Stomach (tissue), 4 donors: ENCODE data around the gene KIF5B.
"Not testable (repeated sequence)": the region's sequence is repeated elsewhere in the genome, so short reads cannot be mapped to it uniquely, and the experiment has no call there.

Experiments
- POLR2AphosphoS5 ChIP-seq, 3 donors: sonication (generic); formaldehyde crosslinking; IDR thresholded peaks; one replicate each; pipeline ENCODE4 v1.6.1; 2016; ENCODE audit warnings: antibody characterized with exemption in 3 of 3
- TF ChIP-seq, protein P1 (sequence below), 7 experiments: fragments of 450-650 bp in 4 of 7; fragments of 200-600 bp in 3 of 7; sonication (generic) in 3 of 7; IDR thresholded peaks; one replicate each; pipeline ENCODE4 v1.5.1; 2016 to 2019; ENCODE audit warnings: antibody characterized with exemption in 7 of 7, control low read depth in 2 of 7, mild to moderate bottlenecking in 1 of 7

DNA sequence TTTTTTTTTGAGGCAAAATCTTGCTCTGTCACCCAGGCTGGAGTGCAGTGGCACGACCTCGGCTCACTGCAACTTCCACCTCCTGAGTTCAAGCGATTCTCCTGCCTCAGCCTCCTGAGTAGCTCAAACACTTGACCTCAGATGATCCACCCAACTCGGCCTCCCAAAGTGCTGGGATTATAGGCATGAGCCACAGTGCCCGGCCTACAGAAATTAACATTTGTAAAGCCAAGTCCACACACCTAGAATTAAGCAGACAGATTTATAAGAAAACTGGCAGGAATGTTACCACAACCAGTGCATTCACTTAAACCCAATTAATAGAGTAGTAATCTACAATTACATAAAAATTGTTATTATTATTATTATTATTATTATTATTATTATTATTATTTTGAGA lies 11.7 kb upstream of the KIF5B start:
- TF ChIP-seq, protein P1, sequence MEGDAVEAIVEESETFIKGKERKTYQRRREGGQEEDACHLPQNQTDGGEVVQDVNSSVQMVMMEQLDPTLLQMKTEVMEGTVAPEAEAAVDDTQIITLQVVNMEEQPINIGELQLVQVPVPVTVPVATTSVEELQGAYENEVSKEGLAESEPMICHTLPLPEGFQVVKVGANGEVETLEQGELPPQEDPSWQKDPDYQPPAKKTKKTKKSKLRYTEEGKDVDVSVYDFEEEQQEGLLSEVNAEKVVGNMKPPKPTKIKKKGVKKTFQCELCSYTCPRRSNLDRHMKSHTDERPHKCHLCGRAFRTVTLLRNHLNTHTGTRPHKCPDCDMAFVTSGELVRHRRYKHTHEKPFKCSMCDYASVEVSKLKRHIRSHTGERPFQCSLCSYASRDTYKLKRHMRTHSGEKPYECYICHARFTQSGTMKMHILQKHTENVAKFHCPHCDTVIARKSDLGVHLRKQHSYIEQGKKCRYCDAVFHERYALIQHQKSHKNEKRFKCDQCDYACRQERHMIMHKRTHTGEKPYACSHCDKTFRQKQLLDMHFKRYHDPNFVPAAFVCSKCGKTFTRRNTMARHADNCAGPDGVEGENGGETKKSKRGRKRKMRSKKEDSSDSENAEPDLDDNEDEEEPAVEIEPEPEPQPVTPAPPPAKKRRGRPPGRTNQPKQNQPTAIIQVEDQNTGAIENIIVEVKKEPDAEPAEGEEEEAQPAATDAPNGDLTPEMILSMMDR (IDR thresholded peaks at IDR 0.05) = not testable (repeated sequence)
- TF ChIP-seq POLR2AphosphoS5 (IDR thresholded peaks at IDR 0.05) = not testable (repeated sequence)
